ENCODE measurements around the gene AFAP1.

Gene AFAP1

GRCh38 chr4:7892212-7893019, 47.2 kb downstream of the AFAP1 start:
- CTCF ChIA-PET = no interaction called here
- DNase-seq (ENCODE audit: extremely low spot score) = no peak
- TF ChIP-seq ELF4 (IDR thresholded peaks at IDR 0.05) (no peak), FOXK2 (IDR thresholded peaks at IDR 0.05) (no peak), SUZ12 (IDR thresholded peaks at IDR 0.05) (no peak), CTBP1 (IDR thresholded peaks at IDR 0.05; ENCODE audit: borderline replicate concordance) (no peak), FOXM1 (IDR thresholded peaks at IDR 0.05; ENCODE audit: borderline replicate concordance) (no peak), LEF1 (IDR thresholded peaks at IDR 0.05; ENCODE audit: borderline replicate concordance) (no peak), NFRKB (IDR thresholded peaks at IDR 0.05) (no peak), L3MBTL2 (conservative IDR thresholded peaks at IDR 0.05) (no peak)
- POLR2A ChIA-PET = no interaction called here

- no peak for DNase-seq (ENCODE audit: extremely low spot score)
- ChIA-PET POLR2A (no interaction called here), CTCF (no interaction called here)
- TF ChIP-seq ELF4 (IDR thresholded peaks at IDR 0.05) (no peak), FOXA1 (IDR thresholded peaks at IDR 0.05) (no peak), SP1 (IDR thresholded peaks at IDR 0.05) (no peak), PKNOX1 (IDR thresholded peaks at IDR 0.05) (no peak), ARNT (IDR thresholded peaks at IDR 0.05) (no peak)
Measured at GRCh38 chr4:7890635-7891393, 48.8 kb downstream of the AFAP1 start.

- ChIA-PET POLR2A (no interaction called here), CTCF (interaction anchor here (0.7 kb wide), 2 partner anchors 10 to 21 kb away, joined by 3 to 4 read pairs; no protein-coding TSS in a partner anchor)
- DNase-seq (ENCODE audit: extremely low spot score) = no peak
- TF ChIP-seq HDGF (IDR thresholded peaks at IDR 0.05; ENCODE audit: borderline replicate concordance) = no peak
- no peak for TF ChIP-seq FOXK2 (IDR thresholded peaks at IDR 0.05)
- no peak for TF ChIP-seq SP1 (IDR thresholded peaks at IDR 0.05)
- TF ChIP-seq SUZ12 (IDR thresholded peaks at IDR 0.05) = no peak
Measured at GRCh38 chr4:7887436-7887835, 52.2 kb downstream of the AFAP1 start.

GRCh38 chr4:7886007-7886973, 53.4 kb downstream of the AFAP1 start:
- DNase-seq (ENCODE audit: extremely low spot score) = no peak
- no peak for TF ChIP-seq SP1 (IDR thresholded peaks at IDR 0.05)
- no peak for TF ChIP-seq FOXA1 (IDR thresholded peaks at IDR 0.05)
- no peak for TF ChIP-seq ARNT (IDR thresholded peaks at IDR 0.05)
- TF ChIP-seq ELF4 (IDR thresholded peaks at IDR 0.05) = no peak
- CTCF ChIA-PET = no interaction called here

GRCh38 chr4:7885216-7886006, 54.2 kb downstream of the AFAP1 start:
- ChIA-PET CTCF (no interaction called here), POLR2A (no interaction called here)
- no peak for TF ChIP-seq TARDBP (IDR thresholded peaks at IDR 0.05)
- TF ChIP-seq SP1 (IDR thresholded peaks at IDR 0.05) = no peak
- no peak for TF ChIP-seq FOXM1 (IDR thresholded peaks at IDR 0.05; ENCODE audit: borderline replicate concordance)
- TF ChIP-seq ARNT (IDR thresholded peaks at IDR 0.05) = no peak
- no peak for DNase-seq (ENCODE audit: extremely low spot score)

More at GRCh38 chr4:7886007-7886973, 53.4 kb downstream of the AFAP1 start:
- POLR2A ChIA-PET = no interaction called here

- POLR2A ChIA-PET = no interaction called here
- CTCF ChIA-PET = no interaction called here
- no peak for DNase-seq (ENCODE audit: extremely low spot score)
- no peak for TF ChIP-seq LEF1 (IDR thresholded peaks at IDR 0.05; ENCODE audit: borderline replicate concordance)
- no peak for TF ChIP-seq CTBP1 (IDR thresholded peaks at IDR 0.05; ENCODE audit: borderline replicate concordance)
- no peak for TF ChIP-seq BHLHE40 (IDR thresholded peaks at IDR 0.05; ENCODE audit: borderline replicate concordance)
- no peak for TF ChIP-seq ELF4 (IDR thresholded peaks at IDR 0.05)
- no peak for TF ChIP-seq HDGF (IDR thresholded peaks at IDR 0.05; ENCODE audit: borderline replicate concordance)
- TF ChIP-seq FOXK2 (IDR thresholded peaks at IDR 0.05) = no peak
- no peak for TF ChIP-seq SUZ12 (IDR thresholded peaks at IDR 0.05)
- TF ChIP-seq L3MBTL2 (conservative IDR thresholded peaks at IDR 0.05) = no peak
- TF ChIP-seq PKNOX1 (IDR thresholded peaks at IDR 0.05) = no peak
- TF ChIP-seq NFRKB (IDR thresholded peaks at IDR 0.05) = no peak
- TF ChIP-seq ARNT (IDR thresholded peaks at IDR 0.05) = no peak
- TF ChIP-seq FOXM1 (IDR thresholded peaks at IDR 0.05; ENCODE audit: borderline replicate concordance) = no peak
- no peak for TF ChIP-seq TARDBP (IDR thresholded peaks at IDR 0.05)
- TF ChIP-seq FOXA1 (IDR thresholded peaks at IDR 0.05) = no peak
- no peak for TF ChIP-seq ZNF384 (IDR thresholded peaks at IDR 0.05)
- no peak for TF ChIP-seq SP1 (IDR thresholded peaks at IDR 0.05)
Measured at GRCh38 chr4:7880683-7881082, 59.0 kb downstream of the AFAP1 start.
